KMS-11 (cell line): ENCODE results near the gene COX4I1.

Experiments
- H2AFZ ChIP-seq: fragments of 200-600 bp; sonication (generic); 2 replicates; pipeline ENCODE4 v1.6.1; 2016; ENCODE audit warnings: antibody characterized with exemption, mixed run types, low read depth
- H3K27ac ChIP-seq: fragments of 200-600 bp; sonication (generic); 2 replicates; pipeline ENCODE4 v1.6.1; 2016; ENCODE audit warnings: mild to moderate bottlenecking, mixed run types
- H3K27me3 ChIP-seq: fragments of 200-600 bp; sonication (generic); 2 replicates; pipeline ENCODE4 v1.6.1; 2017; ENCODE audit warnings: mild to moderate bottlenecking, low read depth, mixed run types, moderate library complexity; ENCODE audit not compliant: insufficient read depth
- H3K36me3 ChIP-seq: fragments of 200-600 bp; sonication (generic); 2 replicates; pipeline ENCODE4 v1.6.1; 2017; ENCODE audit warnings: mild to moderate bottlenecking, mixed run types; ENCODE audit not compliant: insufficient read depth
- H3K4me1 ChIP-seq: fragments of 200-600 bp; sonication (generic); 2 replicates; pipeline ENCODE4 v1.6.1; 2016; ENCODE audit warnings: mild to moderate bottlenecking, low read depth, mixed run types; ENCODE audit not compliant: poor library complexity, severe bottlenecking
- H3K4me2 ChIP-seq: fragments of 200-600 bp; sonication (generic); 2 replicates; pipeline ENCODE4 v1.7.0; 2016; ENCODE audit warnings: mild to moderate bottlenecking, mixed run types
- H3K4me3 ChIP-seq: fragments of 200-600 bp; sonication (generic); IDR thresholded peaks from 2 replicates; pipeline ENCODE4 v1.6.1; 2017; ENCODE audit warnings: low read depth, low read length, mixed read lengths; ENCODE audit not compliant: insufficient read depth
- H3K79me2 ChIP-seq: fragments of 200-600 bp; sonication (generic); 2 replicates; pipeline ENCODE4 v1.6.1; 2016; ENCODE audit warnings: low read depth, mixed run types; ENCODE audit not compliant: insufficient read depth
- H3K9ac ChIP-seq: fragments of 200-600 bp; sonication (generic); 2 replicates; pipeline ENCODE4 v1.6.1; 2016; ENCODE audit warnings: mild to moderate bottlenecking, mixed run types
- H4K20me1 ChIP-seq: fragments of 200-600 bp; sonication (generic); 2 replicates; pipeline ENCODE4 v1.6.1; 2016; ENCODE audit warnings: mild to moderate bottlenecking, mixed run types; ENCODE audit not compliant: insufficient read depth
- CTCF ChIP-seq: fragments of 200-600 bp; sonication (generic); conservative IDR thresholded peaks from 2 replicates; pipeline ENCODE4 v1.6.1; 2017; ENCODE audit warnings: low read depth, mild to moderate bottlenecking, antibody characterized with exemption, low read length, moderate library complexity, mixed read lengths

Gene COX4I1

GRCh38 chr16:85844169-85844481 lies 44.6 kb downstream of the COX4I1 start:
- H3K27me3 ChIP-seq: peaks cover 44% of the 10 kb centered on the region
- TF ChIP-seq CTCF: no peak

GRCh38 chr16:85844786-85845185 lies 45.3 kb downstream of the COX4I1 start:
- no peaks in the 10 kb centered on the region for H3K36me3 ChIP-seq
- no peak overlapping the region for H3K27ac ChIP-seq
- no peaks in the 10 kb centered on the region for H3K79me2 ChIP-seq
- no peak for TF ChIP-seq CTCF
- no peak overlapping the region for H3K4me3 ChIP-seq
- peaks cover 44% of the 10 kb centered on the region for H3K27me3 ChIP-seq
- H3K9ac ChIP-seq: no peak overlapping the region
- no peak overlapping the region for H3K4me2 ChIP-seq
- H2AFZ ChIP-seq: no peak overlapping the region
- H3K4me1 ChIP-seq: no peaks in the 10 kb centered on the region
- no peaks in the 10 kb centered on the region for H4K20me1 ChIP-seq

More at GRCh38 chr16:85844169-85844481, 44.6 kb downstream of the COX4I1 start:
- Histone ChIP-seq H3K4me3 (no peak overlapping the region), H3K9ac (no peak overlapping the region), H3K36me3 (no peaks in the 10 kb centered on the region), H4K20me1 (no peaks in the 10 kb centered on the region), H2AFZ (no peak overlapping the region), H3K79me2 (no peaks in the 10 kb centered on the region), H3K4me2 (no peak overlapping the region), H3K4me1 (no peaks in the 10 kb centered on the region), H3K27ac (no peak overlapping the region)

- no peak overlapping the region for H3K27ac ChIP-seq
- no peak overlapping the region for H3K4me3 ChIP-seq
- H3K36me3 ChIP-seq: no peaks in the 10 kb centered on the region
- H2AFZ ChIP-seq: no peak overlapping the region
- no peaks in the 10 kb centered on the region for H3K4me1 ChIP-seq
- H4K20me1 ChIP-seq: no peaks in the 10 kb centered on the region
- no peak for TF ChIP-seq CTCF
- no peaks in the 10 kb centered on the region for H3K79me2 ChIP-seq
- H3K4me2 ChIP-seq: no peak overlapping the region
- H3K9ac ChIP-seq: no peak overlapping the region
- peaks cover 41% of the 10 kb centered on the region for H3K27me3 ChIP-seq
These were observed 45.8 kb downstream of the COX4I1 start for GRCh38 chr16:85845266-85845665.

GRCh38 chr16:85846461-85846860 lies 47.0 kb downstream of the COX4I1 start:
- Histone ChIP-seq H3K27me3 (peaks cover 44% of the 10 kb centered on the region), H3K4me2 (no peak overlapping the region), H3K9ac (no peak overlapping the region), H3K4me3 (no peak overlapping the region), H3K27ac (no peak overlapping the region), H3K36me3 (no peaks in the 10 kb centered on the region), H4K20me1 (no peaks in the 10 kb centered on the region), H2AFZ (no peak overlapping the region), H3K4me1 (no peaks in the 10 kb centered on the region), H3K79me2 (no peaks in the 10 kb centered on the region)
- TF ChIP-seq CTCF: no peak

- Histone ChIP-seq H2AFZ (no peak overlapping the region), H3K27ac (no peak overlapping the region), H3K27me3 (peaks cover 47% of the 10 kb centered on the region), H4K20me1 (no peaks in the 10 kb centered on the region), H3K36me3 (no peaks in the 10 kb centered on the region), H3K79me2 (no peaks in the 10 kb centered on the region), H3K4me1 (no peaks in the 10 kb centered on the region), H3K4me2 (no peak overlapping the region), H3K4me3 (no peak overlapping the region), H3K9ac (no peak overlapping the region)
- TF ChIP-seq CTCF: no peak
These were observed 47.5 kb downstream of the COX4I1 start for GRCh38 chr16:85847036-85847435.
